Osteocyte (in vitro differentiated cells): ENCODE measurements around the gene KCNK7. TPM values are rescaled to one million over a fixed set of nuclear protein-coding genes. Genes with fewer than 3 reads are reported as not detected.

Experiments
- DNase-seq: peaks from one replicate; pipeline ENCODE4 v3.0.0; 2021; ENCODE audit warnings: mixed read lengths; ENCODE audit not compliant: unreplicated experiment; ENCODE audit errors: extremely low spot score
- H3K27ac Mint-ChIP-seq: one replicate; pipeline ENCODE4 v1.8.0; 2021; ENCODE audit warnings: mild to moderate bottlenecking, mixed read lengths; ENCODE audit not compliant: unreplicated experiment
- H3K27me3 Mint-ChIP-seq: one replicate; pipeline ENCODE4 v1.8.0; 2021; ENCODE audit warnings: mixed read lengths; ENCODE audit not compliant: unreplicated experiment
- H3K36me3 Mint-ChIP-seq: one replicate; pipeline ENCODE4 v1.8.0; 2021; ENCODE audit warnings: mixed read lengths; ENCODE audit not compliant: unreplicated experiment
- H3K4me1 Mint-ChIP-seq: one replicate; pipeline ENCODE4 v1.8.0; 2021; ENCODE audit warnings: mixed read lengths; ENCODE audit not compliant: unreplicated experiment
- H3K4me3 Mint-ChIP-seq: one replicate; pipeline ENCODE4 v1.8.0; 2021; ENCODE audit warnings: mild to moderate bottlenecking, moderate library complexity, mixed read lengths; ENCODE audit not compliant: unreplicated experiment
- H3K9me3 Mint-ChIP-seq: one replicate; pipeline ENCODE4 v1.8.0; 2021; ENCODE audit warnings: mixed read lengths; ENCODE audit not compliant: unreplicated experiment
- CTCF ChIP-seq: fragments of 200-600 bp; sonication (generic); IDR thresholded peaks from 2 replicates; pipeline ENCODE4 v1.5.0; 2021; ENCODE audit warnings: antibody characterized with exemption, mild to moderate bottlenecking, moderate library complexity
- long read RNA-seq: library from polyadenylated mRNA; unstranded; transcript quantifications from one replicate; pipeline ENCODE4 v2.0.0, GENCODE V29; 2021
- total RNA-seq: library from RNA; stranded (reverse); gene quantifications from 2 replicates; pipeline ENCODE4 v1.2.1, GENCODE V29; 2021

Gene KCNK7
- total RNA-seq, result not detected in 2 replicates
- long read RNA-seq, result 0 reads

DNA sequence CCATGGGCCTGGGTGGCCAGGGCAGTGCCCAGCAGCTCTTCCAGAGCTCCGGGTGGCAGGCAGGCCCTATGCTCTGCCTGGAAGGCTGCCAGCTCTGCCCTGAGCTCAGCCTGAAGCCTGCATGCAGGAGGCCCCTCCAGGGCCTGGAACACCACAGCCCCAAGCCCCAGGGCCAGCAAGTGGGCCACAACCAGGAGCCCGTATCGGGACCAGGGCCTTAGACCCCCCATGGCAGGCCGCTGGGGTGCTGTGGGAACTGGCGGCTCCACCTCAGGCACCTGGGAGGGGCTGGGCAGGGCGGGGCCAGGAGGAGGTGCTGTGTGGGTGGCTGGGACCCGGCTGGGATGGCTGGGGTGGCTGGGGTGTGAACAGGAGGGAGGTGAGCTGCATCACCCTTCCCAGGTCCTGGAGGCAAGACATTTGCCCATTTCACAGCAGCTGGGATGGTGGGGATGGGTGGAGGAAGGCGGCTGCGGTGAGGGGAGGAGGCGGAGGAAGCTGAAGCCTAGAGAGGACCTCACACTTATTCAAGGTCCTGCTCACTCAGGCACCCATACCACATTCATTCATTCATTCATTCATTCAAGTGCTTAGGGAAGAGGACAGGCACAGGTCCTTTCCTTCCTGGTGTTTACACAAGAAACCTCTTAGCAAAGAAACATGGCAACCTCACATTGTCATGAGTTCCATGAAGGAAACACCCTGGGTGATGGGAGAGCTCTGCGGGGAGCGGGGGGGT, at the start of gene KCNK7:
KCNK7 (minus strand) TSS at position 258 of the 739 bp plus-strand sequence; CDS start at position 230, 28 bp downstream.
- Mint-ChIP-seq H3K4me1 (peaks cover 9% of the 10 kb centered on the region), H3K36me3 (peaks cover 3% of the 10 kb centered on the region), H3K9me3 (no peaks in the 10 kb centered on the region), H3K27ac (no peak within 1 kb of the TSS), H3K4me3 (no peak within 1 kb of the TSS), H3K27me3 (no peaks in the 10 kb centered on the region)
- no peak for DNase-seq
- TF ChIP-seq CTCF, result no peak

DNA sequence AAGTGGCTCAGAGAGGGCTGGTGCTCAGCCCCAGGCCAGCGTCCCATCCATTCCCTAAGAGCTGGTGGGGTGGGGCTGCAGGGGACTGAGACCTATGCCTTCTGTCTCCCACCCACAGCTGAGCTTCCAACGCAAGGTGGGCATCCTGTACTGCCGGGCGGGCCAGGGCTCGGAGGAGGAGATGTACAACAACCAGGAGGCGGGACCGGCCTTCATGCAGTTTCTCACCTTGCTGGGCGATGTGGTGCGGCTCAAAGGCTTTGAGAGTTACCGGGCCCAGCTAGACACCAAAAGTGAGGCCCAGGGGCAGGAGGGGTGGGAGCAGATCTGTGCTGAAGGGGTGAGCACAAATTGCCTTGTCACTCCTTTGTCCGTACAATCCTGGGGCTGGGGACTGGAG, 49.2 kb upstream of the KCNK7 start:
- Mint-ChIP-seq H3K27ac (no peak overlapping the region), H3K27me3 (no peaks in the 10 kb centered on the region), H3K9me3 (no peaks in the 10 kb centered on the region), H3K36me3 (no peaks in the 10 kb centered on the region), H3K4me3 (no peak overlapping the region), H3K4me1 (peaks cover 15% of the 10 kb centered on the region)
- DNase-seq, result no peak
- TF ChIP-seq CTCF, result no peak

DNA sequence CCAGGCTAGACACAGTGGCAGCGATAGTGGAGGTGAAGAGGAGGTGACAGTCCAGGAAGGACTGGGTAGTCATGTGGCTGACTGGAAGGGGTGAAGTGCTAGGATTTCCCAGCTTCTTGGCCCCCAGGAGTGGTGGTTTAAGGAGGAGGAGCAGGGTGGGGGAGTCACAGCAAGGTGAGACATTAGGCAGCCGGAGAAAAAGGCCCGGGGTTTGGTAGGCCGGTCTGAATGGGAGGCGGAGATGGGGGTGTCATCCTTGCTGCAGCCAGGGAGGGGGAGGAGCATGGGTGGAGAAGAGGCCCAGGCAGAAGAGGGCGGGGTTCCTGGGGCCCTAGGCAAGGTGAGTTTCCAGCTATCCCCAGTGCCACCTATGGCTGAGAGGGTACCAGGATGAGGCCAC, 48.4 kb upstream of the KCNK7 start:
- H3K36me3 Mint-ChIP-seq, result no peaks in the 10 kb centered on the region
- TF ChIP-seq CTCF, result no peak
- DNase-seq, result no peak
- no peaks in the 10 kb centered on the region for H3K27me3 Mint-ChIP-seq
- no peak overlapping the region for H3K4me3 Mint-ChIP-seq
- peaks cover 16% of the 10 kb centered on the region for H3K4me1 Mint-ChIP-seq
- no peak overlapping the region for H3K27ac Mint-ChIP-seq
- no peaks in the 10 kb centered on the region for H3K9me3 Mint-ChIP-seq

- no peak for DNase-seq
- Mint-ChIP-seq H3K36me3 (peaks cover 3% of the 10 kb centered on the region), H3K27ac (no peak overlapping the region), H3K9me3 (no peaks in the 10 kb centered on the region), H3K4me3 (no peak overlapping the region), H3K27me3 (no peaks in the 10 kb centered on the region), H3K4me1 (peaks cover 28% of the 10 kb centered on the region)
- no peak for TF ChIP-seq CTCF
Observed at GRCh38 chr11:65642014-65642671, 46.5 kb upstream of the KCNK7 start.

DNA sequence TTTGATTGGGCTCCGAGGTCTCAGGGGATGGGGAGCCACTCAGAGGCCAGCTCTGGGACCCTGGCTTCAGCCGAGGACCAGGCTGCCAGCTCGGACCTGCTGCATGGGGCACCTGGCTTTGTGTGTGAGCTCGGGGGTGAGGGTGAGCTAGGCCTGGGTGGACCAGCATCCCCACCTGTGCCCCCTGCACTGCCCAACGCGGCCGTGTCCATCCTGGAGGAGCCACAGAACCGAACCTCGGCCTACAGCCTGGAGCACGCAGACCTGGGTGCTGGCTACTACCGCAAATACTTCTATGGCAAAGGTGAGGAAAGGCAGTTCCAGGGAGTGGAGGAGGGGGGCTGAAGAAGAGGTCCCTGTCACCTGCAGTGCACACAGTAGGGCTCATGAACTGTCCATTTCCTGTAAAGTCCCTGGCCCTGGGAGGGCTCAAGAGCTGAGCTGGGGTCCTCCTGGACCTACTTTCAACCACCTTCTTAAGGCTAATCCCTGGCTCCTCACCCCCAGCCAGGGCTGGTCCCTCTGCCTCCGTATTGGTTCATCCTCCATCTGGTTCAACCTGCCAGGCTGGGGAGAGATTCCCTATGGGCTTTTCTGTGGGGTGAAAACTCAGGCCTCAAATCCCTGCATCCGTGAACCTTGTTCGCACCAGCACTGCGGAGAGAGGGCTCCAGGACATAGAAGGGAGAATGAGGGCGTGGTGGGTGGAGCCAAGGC, 45.9 kb upstream of the KCNK7 start:
- Mint-ChIP-seq H3K27ac (no peak overlapping the region), H3K4me3 (no peak overlapping the region), H3K27me3 (no peaks in the 10 kb centered on the region), H3K9me3 (no peaks in the 10 kb centered on the region), H3K36me3 (peaks cover 6% of the 10 kb centered on the region), H3K4me1 (peaks cover 32% of the 10 kb centered on the region)
- no peak for DNase-seq
- TF ChIP-seq CTCF, result no peak
